Hindlimb muscle (tissue), 1 donor: ENCODE measurements around the gene ERICH3. TPM values are rescaled to one million over a fixed set of nuclear protein-coding genes. Genes with fewer than 3 reads are reported as not detected.

ENCODE experiments used
- DNase-seq: peaks from one replicate; pipeline ENCODE4 v3.0.0-alpha.2; 2013
- polyA plus RNA-seq: library from polyadenylated mRNA; unstranded; fragments of 120-200 nt; gene quantifications from one replicate; pipeline ENCODE4 v1.2.1, GENCODE V29; 2013; ENCODE audit not compliant: insufficient read length

Gene ERICH3
- polyA plus RNA-seq, 1 donor, result 0.08 TPM

DNA sequence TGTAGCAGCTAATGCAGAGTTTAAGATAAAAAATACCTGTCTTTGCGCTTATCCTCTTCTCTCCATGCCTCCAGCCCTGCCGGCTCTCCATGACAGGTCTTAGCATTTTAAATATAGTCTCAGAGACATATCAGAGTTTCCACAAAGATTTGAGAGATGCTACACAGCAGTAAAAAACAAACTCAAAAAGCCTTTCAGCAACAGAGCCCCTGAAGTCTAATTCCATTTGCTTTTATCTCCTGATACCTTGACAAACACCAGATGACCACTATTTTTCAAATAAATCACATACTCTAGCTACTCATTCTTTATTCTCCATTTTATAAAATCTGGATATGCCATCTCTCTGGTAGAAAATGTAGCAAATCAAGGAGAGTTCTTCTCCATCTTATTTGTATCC is 81.6 kb downstream of the ERICH3 start:
- no peak for DNase-seq

DNA sequence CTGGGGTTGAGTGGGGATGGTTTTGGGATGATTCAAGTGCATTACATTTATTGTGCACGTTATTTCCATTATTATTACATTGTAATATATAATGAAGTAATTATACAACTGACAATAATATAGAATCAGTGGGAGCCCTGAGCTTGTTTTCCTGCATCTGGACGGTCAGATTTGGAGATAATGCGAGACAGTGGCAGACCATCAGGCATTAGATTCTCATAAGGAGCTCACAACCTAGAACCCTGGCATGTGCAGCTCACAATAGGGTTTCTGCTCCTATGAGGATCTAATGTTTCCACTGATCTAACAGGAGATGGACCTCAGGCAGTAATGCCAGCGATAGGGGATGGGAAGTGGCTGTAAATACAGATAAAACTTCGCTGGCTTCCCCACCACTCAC is 83.3 kb downstream of the ERICH3 start:
- no peak for DNase-seq

DNA sequence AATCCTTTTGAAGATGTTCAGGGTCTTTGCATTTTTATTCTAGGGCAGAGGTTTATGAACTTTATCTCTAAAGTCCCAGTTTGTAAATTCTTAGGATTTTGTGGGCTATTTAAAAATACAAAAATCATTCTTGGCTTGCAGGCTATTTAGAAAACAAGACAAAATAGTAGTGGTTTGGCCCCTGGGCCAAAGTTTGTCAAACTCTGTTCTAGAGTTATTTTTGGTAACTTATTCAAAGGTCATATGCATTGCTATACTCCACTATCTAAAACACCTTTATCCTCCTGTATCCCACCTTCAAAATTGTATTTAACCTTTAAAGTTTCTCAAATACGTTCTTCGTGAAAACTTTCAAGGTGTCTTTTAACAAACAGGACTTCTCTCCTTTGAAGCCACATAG is 85.7 kb downstream of the ERICH3 start:
- no peak for DNase-seq

DNA sequence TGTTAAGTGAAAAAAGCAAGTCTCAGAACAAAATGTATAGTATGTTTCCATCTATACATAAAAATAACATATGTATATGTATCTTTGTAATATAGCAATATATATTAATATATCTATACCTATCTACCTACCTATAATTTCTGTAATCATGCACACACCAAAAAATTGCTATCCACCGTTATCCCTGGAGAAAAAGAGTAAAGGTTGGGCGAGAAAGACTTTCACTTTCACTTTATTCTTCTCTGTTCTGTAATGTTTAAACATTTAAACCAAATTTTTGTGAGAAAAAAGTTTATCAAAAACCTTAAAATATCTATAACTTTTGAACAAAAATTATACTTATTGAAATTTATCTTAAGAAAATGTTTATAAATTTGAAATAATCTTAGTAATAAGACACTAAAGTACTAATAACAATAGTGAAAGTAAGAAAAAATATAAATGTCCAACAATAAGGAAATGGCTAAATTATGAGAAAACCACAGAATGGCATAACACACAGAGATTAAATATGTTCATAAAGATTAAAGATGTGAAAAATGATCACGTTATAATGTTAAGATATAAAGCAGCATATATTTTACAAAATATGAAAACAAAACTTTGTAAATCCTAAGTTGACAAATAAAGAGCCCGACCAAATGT is 87.2 kb downstream of the ERICH3 start:
- no peak for DNase-seq

DNA sequence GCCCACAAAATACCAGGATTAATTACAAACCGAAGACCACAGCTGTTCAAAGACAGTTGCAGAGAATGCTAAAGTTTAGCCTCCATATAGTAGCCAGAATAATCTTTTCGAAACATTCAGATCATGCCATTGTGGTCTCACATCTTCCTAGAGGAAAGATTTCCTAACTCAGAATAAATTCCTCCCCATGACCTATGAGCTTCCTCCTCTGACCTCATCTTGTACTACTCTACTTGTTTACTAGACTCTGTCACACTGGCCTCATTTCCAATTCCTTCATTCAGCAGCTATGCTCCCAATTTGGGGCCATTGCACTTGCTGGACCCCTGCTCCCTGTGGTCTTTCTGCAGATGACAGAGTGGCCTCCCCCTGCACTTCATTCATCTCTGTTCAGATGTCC is 89.4 kb downstream of the ERICH3 start:
- no peak for DNase-seq

DNA sequence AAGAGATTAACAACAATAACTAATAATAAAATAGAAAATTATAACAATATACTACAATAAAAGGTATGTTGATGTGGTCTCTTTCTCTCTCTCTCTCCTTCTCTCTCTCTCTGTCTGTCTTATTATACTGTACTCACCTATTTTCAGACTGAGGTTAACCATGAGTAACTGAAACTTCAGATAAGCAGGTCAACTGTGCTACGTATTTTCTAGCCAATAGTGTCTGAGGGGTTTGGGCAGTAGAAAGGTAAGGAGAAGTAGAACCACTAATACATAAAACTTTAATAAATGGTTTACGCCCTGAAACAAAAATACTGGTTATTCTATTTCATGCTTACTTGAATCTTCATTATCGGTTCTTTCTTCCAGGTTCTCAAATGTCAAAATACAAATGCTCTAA is 90.2 kb downstream of the ERICH3 start:
- no peak for DNase-seq

DNA sequence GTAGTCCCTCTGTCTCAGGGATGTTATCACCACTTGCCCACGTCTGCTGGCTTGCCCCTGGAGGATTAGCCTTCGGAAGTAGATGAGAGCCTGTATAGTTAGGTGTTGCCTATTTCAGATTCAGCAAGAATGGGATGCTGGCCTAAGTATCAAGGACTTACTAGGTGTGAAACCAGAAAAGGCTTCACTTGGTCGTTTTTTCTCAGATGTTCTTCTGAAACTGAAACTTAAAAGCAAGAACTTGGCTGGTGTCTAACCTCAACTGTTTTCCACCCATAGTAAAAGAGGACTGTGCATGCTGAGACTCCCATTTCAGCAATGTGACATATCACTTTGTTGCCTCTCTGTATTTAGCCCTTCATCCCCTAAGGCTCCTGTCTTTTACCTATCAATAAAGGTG is 94.2 kb downstream of the ERICH3 start:
- no peak for DNase-seq

DNA sequence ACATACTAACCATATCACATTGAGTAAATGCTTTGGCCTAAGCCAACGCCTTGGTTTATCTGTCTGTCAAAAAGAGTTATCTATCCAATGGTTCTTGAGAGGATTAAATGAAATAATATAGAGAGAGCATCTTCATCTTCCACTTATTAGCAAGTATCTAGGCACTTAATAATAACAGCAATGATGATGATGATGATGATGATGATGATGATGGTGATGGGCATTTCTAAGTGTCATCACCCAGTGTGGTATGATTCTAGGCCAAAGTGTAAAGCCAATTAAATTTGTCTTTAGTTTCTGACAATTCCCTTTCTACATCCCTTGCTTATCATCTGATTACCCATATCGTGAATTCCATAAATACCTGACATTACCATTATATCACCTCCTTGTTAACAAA is 95.5 kb downstream of the ERICH3 start:
- DNase-seq, result no peak

DNA sequence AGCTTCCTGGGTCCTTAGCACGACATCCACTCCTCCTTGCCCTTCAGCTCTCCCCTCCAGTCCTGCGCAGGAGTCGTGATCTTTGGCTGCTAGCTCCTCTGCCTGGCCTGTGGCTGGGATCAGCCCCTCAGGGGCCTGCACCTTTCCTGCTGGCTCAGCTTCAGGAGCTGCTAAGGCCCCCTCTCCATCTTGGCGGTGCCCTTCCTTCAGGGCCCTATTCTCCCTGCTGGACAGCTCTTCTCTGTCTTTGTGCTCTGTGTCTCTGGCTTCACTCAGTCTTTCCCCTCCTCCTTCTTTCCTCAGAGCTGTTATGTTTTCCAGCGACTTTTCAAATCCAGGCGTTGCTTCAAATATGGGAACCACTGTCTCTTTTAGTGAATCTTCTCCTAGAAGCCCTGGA is 101.7 kb downstream of the ERICH3 start:
- peak; percentile 5 for DNase-seq

DNA sequence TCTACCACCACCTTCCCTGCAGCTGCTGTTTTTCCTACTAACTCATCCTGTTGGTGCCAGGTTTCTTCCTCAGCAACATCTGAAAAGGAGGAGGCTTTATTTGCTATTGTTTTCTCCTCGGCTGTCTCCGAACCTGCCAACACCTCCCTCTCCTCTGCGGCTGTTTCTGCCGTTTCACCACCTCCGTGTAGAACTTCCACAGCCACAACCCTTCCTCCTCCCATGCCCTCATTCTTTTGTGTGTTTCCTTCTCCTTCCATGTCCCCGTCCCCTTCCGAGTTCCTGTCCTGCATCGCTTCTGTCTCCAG is 102.1 kb downstream of the ERICH3 start:
- DNase-seq, result no peak

DNA sequence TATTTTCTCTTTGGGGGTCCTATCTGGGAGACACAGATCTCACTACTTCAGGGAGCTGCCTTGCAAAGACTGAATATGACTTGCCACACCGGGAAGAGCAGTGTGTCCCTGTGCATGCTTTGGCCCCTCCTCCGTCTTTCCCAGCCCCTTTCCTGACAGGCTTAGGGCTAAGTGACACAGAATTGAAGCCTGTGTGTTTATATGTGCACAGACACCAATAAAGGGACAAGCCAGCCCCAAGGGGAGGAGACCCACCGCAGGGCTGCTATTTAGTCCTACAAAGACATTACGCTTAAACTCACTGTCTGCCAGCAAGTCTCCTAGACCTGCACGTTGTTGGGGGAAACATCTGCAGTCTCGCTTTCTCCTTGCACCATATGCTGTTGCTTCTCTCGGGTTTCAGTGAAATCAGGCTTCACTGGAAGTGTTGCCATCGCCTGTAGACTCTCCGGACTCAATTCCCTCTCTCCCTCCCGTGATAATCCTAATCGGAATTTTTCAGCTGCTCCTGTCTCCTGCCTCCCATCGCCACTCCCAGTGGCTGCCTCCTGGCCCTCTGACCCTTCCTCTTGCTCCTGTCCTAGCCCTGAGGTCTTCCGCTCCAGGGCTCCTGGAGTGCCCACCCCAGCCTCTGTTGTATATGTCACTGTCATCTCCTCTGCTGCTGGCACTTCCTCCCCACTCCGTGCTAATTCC is 102.6 kb downstream of the ERICH3 start:
- no peak for DNase-seq

DNA sequence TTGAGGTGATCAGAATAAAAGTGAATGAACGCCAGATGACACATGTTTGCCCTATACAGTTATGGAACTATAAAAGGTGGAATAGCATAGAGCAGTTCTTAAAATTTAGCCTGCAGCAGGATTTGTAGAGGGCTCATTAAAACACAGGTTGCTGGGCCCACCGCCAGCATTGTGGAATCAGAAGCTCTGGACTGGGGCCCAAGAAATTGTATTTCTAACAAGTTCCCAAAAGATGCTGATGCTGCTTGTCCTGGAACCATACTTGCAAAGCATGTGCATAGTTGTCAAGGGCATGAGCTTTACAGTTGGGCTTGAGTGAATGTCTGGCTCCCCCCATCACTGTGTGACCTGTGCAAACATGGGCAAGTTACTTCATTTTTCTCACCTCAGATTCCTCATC is 123.7 kb downstream of the ERICH3 start:
- no peak for DNase-seq

DNA sequence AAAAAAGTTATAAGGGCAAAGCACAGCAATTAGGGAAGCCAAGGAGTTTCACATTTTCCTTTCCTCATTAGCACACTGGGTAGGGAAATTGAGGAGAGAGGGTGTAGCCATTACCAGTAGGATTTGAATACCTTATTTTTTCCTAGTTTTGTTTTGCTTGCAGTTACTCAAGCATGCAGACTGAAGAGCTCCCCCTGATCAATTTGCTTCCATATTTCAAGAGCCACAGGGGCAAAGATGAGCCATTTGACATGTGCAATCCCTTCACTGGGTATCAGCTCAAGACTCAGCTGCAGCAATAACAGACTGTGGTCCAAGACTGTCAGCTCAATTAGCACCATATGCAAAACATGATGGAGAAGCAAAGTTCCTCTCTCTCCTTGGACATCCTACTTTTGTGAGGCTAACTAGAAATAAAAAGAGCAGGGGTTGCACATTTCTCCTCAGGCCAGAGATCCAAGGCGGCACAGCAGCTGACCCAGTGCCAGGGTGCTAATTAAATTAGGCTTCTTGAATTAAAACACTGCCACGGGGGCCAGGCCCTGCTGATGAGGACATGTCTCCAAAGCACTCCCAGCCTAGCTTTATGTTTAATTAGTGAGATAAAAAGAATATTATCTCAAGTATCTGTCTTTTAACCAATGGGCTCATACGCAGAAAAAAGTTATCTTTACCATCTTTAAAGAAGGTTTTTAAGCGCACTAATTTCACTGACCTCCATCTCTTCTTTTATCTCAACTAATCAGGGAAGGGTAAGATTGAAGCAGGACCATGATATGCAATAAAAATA is 124.4 kb downstream of the ERICH3 start:
- DNase-seq, result no peak

DNA sequence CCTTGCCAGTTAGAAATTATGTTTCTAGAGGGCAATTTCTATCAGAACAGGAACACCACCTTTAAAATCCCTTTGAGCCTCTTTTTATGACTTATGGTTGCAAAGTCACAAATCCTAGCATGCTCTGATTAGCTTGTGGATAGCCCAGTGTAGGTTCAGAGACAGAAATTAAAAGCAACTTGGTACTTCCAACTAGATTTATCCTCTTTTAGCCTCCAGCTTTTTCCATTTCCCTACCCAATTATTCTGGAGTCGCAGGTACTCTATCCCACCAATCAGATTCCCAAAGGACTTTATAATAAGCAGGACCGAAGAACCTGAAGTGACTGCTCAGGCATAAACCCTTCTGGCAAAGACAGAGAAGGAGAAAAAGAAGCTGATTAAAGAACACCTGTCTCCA is 127.8 kb downstream of the ERICH3 start:
- no peak for DNase-seq

DNA sequence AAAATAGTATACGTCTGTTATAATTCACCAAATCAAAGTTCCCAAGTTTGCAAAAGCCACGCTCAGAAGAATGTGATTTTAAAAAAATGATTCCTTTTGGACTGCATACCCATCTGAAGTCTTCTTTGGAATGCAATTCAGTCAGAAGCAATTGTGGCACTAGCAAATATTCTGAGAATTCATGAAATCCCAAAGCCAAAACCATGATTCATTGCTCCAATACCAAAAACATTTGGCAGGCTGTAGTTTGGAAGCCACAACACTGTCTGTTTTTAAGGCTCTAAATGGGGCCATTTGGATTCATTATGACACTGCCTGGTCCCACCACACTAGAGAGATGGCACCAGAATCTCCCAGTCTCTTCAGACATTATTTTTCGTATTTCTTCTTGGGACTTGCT is 139.4 kb downstream of the ERICH3 start:
- no peak for DNase-seq

DNA sequence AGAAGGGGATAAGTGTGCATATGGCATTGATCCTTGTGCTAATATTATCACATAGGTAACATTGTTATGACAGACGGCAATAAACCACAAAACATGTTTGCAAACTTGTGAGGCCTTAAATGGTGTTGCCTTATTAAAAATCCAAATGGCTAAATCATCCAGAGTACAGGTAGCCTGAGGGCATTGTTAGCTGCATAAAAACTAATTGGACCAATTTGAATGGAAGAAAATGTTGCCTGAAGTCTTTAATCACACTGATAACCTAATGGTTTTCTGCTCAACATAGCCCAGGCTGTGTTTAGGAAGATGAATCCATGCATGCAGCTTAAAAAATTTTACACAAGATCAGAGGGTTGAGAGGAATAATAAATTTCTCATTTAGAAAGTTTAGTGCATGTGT is 141.8 kb downstream of the ERICH3 start:
- no peak for DNase-seq

DNA sequence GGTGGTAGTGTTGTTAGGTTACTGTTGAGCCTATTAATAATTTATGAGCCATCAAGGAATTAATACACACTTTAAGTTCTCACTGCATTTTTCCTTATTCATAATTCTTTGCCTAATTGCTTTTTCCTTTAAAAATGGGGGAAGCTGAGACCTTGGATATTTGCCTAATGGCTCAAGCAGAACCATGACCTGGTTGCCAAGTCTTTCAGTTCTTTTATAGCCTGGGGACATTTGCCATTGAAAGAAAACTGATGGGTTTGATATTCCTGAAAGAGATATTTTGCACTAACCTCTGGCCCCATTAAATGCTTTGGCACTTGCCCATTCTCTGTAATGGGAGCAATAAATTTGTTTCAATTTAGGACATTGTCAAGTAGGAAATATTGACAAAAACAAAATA is 142.7 kb downstream of the ERICH3 start:
- peak; percentile 11 for DNase-seq

DNA sequence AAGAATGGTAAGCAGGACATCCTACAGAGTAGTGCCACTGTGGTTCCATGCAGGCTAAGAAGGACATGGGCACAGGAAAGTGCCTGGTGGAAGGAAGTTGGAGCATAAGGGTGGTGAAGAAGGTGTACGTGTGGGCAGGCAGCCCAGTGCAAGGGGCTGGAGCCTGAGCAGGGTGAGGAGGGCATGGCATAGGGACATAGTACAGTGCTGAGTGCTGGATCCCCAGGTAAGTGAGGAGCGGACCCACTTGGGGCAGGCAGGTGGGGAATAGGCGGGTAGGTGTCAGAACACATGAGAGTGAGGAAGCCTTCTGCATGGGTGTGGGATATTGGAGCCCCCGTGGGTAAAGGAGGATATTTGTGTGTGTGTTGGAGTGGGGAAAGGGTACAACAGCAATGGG is 145.5 kb downstream of the ERICH3 start:
- DNase-seq, result no peak

DNA sequence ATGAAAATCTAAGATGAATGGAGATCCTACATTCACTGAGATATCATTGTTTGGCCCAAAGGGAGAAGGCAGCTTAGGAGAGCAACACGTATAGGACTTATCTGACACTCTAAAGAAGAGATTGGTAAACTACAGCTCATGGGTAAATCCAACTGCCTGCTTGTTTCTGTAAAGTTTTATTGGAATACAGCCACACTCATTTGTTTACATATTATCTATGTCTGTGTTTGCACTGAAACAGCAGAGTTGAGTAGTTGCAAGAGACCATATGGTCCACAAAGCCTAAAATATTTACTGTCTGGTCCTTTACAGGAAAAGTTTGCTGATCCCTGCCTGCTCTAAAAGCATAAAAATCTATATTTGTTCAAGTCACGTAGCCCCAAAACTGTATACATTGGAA is 146.9 kb downstream of the ERICH3 start:
- DNase-seq, result no peak

DNA sequence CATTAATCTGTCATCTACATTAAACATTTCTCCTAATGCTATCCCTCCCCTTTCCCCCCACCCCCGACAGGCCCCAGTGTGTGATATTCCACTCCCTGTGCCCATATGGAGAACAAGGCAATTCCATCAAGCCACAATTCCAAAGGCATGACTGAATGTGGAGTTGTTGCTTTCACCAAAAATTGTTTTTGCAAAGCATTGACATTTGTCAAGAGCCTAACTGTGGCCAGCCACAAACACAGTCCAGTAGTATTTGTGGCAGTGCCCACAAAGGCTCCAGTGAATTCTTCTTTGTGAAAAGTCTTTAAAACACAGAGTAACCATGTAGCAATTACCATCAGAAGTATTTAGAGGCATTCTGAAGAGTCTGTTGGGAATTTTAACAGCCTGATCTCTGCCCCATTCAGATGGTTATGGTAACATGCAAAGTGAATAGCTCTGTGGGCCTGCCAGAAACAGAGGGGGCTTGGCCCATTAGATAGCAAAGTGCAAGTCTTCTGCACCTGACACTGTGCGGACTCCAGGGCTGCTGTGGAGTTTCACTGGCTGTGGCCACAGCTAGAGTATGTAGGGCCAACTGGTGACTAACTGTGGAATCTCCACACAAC is 149.6 kb downstream of the ERICH3 start:
- no peak for DNase-seq

DNA sequence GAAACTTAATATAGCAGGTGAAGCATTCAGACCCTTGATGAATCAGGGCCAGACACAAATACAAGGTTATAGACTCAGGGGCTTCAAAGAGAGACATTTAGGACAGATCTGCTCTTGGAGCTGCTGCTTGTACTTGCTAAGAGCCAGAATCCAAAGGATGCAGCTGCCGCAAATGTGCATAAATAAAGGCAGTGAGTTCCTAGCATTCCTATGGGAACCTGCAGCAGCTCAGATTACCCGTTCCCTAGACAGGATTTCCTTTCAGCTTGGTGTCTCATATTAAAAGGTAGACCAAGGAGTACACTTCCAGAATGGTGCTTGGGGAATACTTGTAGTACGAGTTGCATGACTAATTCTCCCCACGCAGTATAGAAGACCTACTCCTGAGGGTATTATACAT is 151.4 kb downstream of the ERICH3 start:
- DNase-seq, result no peak
